SK-N-SH (cell line): ENCODE measurements around the gene ASCC1.

Experiments
- EZH2phosphoT487 ChIP-seq: fragments of 200-600 bp; sonication (generic); IDR thresholded peaks from 2 replicates; pipeline ENCODE4 v1.6.1; 2017; ENCODE audit warnings: low read depth, mixed run types, mild to moderate bottlenecking, antibody characterized with exemption, moderate library complexity, borderline replicate concordance
- JUND ChIP-seq: IDR thresholded peaks from 2 replicates; pipeline ENCODE4 v1.4.0; 2012
- NRF1 ChIP-seq: IDR thresholded peaks from 2 replicates; pipeline ENCODE4 v1.6.1; 2012; ENCODE audit warnings: low read depth, mild to moderate bottlenecking, low read length
- POLR2AphosphoS5 ChIP-seq: IDR thresholded peaks from 2 replicates; pipeline ENCODE4 v1.6.1; 2012; ENCODE audit warnings: low read depth, low read length
- RAD21 ChIP-seq: IDR thresholded peaks from 2 replicates; pipeline ENCODE4 v1.6.1; 2012; ENCODE audit warnings: mild to moderate bottlenecking, low read length
- RCOR1 ChIP-seq: fragments of 150-350 bp; IDR thresholded peaks from 2 replicates; pipeline ENCODE4 v1.6.1; 2017; ENCODE audit warnings: antibody characterized with exemption, low read length
- RFX5 ChIP-seq: IDR thresholded peaks from 2 replicates; pipeline ENCODE4 v1.6.1; 2012; ENCODE audit warnings: mild to moderate bottlenecking, improper control_type of control experiment, low read length
- SIN3A ChIP-seq: IDR thresholded peaks from 2 replicates; pipeline ENCODE4 v1.6.1; 2012; ENCODE audit warnings: low read depth, mild to moderate bottlenecking, low read length, moderate library complexity, borderline replicate concordance
- YY1 ChIP-seq: IDR thresholded peaks from 2 replicates; pipeline ENCODE4 v1.4.0; 2012; ENCODE audit warnings: low read depth, mild to moderate bottlenecking
- TF ChIP-seq, protein P1 (sequence below): fragments of 200-600 bp; sonication (generic); IDR thresholded peaks from 2 replicates; pipeline ENCODE4 v1.6.1; 2017; ENCODE audit warnings: antibody characterized with exemption, mild to moderate bottlenecking, moderate library complexity
- TF ChIP-seq, protein P2 (sequence below): IDR thresholded peaks from 2 replicates; pipeline ENCODE4 v1.6.1; 2012; ENCODE audit warnings: mild to moderate bottlenecking, low read depth, low read length, moderate library complexity
- TF ChIP-seq, protein P3 (sequence below): IDR thresholded peaks from 2 replicates; pipeline ENCODE4 v1.4.0; 2012; ENCODE audit warnings: low read depth
- TF ChIP-seq, protein P4 (sequence below): fragments of 150-350 bp; IDR thresholded peaks from 2 replicates; pipeline ENCODE4 v1.6.1; 2017; ENCODE audit warnings: antibody characterized with exemption, low read length, low read depth, borderline replicate concordance

DNA sequence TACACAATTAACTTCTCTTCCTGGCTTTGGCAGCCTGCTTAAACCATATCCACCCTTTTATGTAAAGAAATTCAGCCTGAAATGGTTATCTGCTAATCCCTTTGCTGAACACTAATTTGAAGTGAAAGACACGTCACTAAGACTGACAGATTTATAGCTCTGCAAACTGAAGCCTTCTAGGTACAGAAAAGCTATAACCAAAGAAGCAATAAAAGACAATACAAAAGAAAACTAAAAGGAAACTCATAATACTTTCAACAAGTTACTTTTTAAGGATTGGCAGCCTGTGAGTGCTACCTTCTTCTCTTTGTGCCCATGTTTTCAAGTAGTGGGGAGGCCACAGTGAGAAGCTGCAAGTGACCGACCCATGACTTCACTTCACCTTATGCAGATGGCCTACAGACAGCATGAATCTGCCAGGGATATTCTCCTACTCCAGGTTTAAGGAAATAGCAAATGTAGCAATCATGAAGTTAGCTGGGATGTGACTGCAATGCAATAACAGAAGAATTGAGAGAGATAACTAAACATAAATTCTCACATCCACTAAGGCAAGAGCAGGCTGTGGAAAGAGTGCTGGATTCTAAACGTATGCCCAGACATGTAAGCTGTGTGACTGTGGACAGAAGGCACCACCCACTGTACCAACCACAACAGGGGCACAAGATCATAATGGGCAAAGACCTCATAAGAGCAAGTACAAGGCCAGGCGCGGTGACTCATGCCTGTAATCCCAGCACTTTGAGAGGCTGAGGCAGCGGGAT, 117.1 kb downstream of the ASCC1 start:
- TF ChIP-seq, protein P1, sequence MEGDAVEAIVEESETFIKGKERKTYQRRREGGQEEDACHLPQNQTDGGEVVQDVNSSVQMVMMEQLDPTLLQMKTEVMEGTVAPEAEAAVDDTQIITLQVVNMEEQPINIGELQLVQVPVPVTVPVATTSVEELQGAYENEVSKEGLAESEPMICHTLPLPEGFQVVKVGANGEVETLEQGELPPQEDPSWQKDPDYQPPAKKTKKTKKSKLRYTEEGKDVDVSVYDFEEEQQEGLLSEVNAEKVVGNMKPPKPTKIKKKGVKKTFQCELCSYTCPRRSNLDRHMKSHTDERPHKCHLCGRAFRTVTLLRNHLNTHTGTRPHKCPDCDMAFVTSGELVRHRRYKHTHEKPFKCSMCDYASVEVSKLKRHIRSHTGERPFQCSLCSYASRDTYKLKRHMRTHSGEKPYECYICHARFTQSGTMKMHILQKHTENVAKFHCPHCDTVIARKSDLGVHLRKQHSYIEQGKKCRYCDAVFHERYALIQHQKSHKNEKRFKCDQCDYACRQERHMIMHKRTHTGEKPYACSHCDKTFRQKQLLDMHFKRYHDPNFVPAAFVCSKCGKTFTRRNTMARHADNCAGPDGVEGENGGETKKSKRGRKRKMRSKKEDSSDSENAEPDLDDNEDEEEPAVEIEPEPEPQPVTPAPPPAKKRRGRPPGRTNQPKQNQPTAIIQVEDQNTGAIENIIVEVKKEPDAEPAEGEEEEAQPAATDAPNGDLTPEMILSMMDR: no peak
- no peak for TF ChIP-seq JUND
- TF ChIP-seq NRF1: no peak
- TF ChIP-seq POLR2AphosphoS5: no peak
- no peak for TF ChIP-seq RAD21
- TF ChIP-seq, protein P2, sequence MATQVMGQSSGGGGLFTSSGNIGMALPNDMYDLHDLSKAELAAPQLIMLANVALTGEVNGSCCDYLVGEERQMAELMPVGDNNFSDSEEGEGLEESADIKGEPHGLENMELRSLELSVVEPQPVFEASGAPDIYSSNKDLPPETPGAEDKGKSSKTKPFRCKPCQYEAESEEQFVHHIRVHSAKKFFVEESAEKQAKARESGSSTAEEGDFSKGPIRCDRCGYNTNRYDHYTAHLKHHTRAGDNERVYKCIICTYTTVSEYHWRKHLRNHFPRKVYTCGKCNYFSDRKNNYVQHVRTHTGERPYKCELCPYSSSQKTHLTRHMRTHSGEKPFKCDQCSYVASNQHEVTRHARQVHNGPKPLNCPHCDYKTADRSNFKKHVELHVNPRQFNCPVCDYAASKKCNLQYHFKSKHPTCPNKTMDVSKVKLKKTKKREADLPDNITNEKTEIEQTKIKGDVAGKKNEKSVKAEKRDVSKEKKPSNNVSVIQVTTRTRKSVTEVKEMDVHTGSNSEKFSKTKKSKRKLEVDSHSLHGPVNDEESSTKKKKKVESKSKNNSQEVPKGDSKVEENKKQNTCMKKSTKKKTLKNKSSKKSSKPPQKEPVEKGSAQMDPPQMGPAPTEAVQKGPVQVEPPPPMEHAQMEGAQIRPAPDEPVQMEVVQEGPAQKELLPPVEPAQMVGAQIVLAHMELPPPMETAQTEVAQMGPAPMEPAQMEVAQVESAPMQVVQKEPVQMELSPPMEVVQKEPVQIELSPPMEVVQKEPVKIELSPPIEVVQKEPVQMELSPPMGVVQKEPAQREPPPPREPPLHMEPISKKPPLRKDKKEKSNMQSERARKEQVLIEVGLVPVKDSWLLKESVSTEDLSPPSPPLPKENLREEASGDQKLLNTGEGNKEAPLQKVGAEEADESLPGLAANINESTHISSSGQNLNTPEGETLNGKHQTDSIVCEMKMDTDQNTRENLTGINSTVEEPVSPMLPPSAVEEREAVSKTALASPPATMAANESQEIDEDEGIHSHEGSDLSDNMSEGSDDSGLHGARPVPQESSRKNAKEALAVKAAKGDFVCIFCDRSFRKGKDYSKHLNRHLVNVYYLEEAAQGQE: no peak
- TF ChIP-seq, protein P3, sequence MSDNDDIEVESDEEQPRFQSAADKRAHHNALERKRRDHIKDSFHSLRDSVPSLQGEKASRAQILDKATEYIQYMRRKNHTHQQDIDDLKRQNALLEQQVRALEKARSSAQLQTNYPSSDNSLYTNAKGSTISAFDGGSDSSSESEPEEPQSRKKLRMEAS: no peak
- no peak for TF ChIP-seq SIN3A
- no peak for TF ChIP-seq RFX5
- TF ChIP-seq RCOR1: no peak
- TF ChIP-seq, protein P4, sequence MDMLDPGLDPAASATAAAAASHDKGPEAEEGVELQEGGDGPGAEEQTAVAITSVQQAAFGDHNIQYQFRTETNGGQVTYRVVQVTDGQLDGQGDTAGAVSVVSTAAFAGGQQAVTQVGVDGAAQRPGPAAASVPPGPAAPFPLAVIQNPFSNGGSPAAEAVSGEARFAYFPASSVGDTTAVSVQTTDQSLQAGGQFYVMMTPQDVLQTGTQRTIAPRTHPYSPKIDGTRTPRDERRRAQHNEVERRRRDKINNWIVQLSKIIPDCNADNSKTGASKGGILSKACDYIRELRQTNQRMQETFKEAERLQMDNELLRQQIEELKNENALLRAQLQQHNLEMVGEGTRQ: no peak
- no peak for TF ChIP-seq EZH2phosphoT487
- no peak for TF ChIP-seq YY1
